Measurements from ENCODE around the gene POU2AF2.
"Not testable (repeated sequence)": the region's sequence is repeated elsewhere in the genome, so short reads cannot be mapped to it uniquely, and the experiment has no call there.

POU2AF2 gene

DNA sequence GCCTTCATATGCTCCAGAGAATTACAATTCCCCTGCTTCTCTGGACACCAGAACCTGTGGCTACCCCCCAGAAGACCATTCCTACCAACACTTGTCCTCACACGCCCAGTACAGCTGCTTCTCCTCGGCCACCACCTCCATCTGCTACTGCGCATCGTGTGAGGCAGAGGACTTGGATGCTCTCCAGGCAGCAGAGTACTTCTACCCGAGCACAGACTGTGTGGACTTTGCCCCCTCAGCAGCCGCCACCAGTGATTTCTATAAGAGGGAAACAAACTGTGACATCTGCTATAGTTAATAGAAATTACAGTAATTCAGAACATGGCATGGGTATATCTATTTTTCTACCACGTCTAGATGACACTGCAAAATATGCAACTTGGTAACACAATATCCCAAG lies 62.6 kb downstream of the POU2AF2 start:
- no peak for DNase-seq (ENCODE audit: low read depth)

GRCh38 chr11:111309215-111309915 lies 63.8 kb downstream of the POU2AF2 start:
- no peak overlapping the region for H3K4me3 ChIP-seq (replicated peaks; ENCODE audit: low read depth, low read length)
- no peak for DNase-seq (ENCODE audit: low read depth)
- no peak for TF ChIP-seq CTCF (IDR thresholded peaks at IDR 0.05; ENCODE audit: low read length, missing control alignments)

More for the DNA sequence above, 62.6 kb downstream of the POU2AF2 start:
- H3K4me3 ChIP-seq (replicated peaks; ENCODE audit: low read depth, low read length), result no peak overlapping the region
- TF ChIP-seq CTCF (IDR thresholded peaks at IDR 0.05; ENCODE audit: low read length, missing control alignments), result no peak

DNA sequence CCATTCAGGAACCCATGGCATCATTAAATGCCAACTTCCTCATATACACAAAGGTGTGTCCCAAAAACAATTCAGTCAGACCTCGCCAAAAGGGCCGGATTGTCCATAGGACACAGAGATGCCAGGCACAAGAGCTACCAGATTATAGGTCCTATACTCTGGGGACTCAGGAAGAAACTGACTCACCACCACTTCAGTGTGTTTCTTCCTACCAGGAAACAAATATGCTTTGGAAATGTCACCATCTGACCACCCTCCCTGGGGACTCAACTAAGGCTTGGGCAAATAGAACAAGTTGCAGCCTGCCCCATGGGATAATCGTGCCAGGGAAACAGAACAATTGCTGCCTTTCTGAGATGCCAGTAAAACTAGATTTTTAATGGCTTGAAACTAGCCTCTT lies 64.6 kb downstream of the POU2AF2 start:
- no peak for TF ChIP-seq CTCF (IDR thresholded peaks at IDR 0.05; ENCODE audit: low read length, missing control alignments)
- no peak for DNase-seq (ENCODE audit: low read depth)
- no peak overlapping the region for H3K4me3 ChIP-seq (replicated peaks; ENCODE audit: low read depth, low read length)

DNA sequence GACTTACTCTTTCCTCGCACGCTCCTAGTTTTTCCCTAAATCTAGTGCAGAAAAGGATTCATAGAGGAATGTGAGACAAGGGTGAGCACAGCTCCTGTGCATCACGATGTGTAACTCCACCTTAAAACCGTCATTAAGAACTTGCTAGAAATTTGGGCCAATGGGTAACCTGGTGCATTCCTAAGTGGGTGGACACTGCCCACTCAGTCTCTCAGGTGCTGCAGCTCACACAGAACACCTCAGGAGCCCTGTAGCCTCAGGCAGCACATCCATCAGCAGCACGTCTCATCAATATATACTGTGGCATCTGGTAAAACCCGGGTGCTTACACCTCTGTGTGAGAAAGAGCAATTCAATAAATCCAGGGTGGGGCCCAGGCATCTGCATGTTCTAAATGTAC lies 65.2 kb downstream of the POU2AF2 start:
- DNase-seq (ENCODE audit: low read depth), result no peak
- no peak for TF ChIP-seq CTCF (IDR thresholded peaks at IDR 0.05; ENCODE audit: low read length, missing control alignments)
- no peak overlapping the region for H3K4me3 ChIP-seq (replicated peaks; ENCODE audit: low read depth, low read length)

DNA sequence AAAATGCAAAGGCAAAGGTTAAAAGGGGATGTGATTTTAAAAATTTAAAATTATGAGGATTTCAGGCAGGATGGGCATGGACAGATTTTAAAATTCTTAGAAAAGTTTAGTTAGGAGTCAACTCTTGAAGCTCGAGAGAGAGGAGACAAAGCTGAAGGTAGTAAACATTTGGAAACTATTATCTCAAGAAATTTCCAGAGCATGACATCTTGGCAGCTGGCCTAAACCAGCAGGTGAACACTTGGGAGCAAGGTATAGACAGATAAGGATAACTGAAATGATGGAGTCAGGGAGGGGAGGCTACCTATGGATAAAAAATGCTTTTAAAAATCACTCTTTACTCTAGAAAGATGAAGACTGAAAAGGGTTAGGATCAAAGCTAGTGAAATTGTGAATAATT lies 66.6 kb downstream of the POU2AF2 start:
- DNase-seq (ENCODE audit: low read depth), result no peak

GRCh38 chr11:111319296-111319695 lies 73.8 kb downstream of the POU2AF2 start:
- H3K4me3 ChIP-seq (replicated peaks; ENCODE audit: low read depth, low read length), result no peak overlapping the region
- TF ChIP-seq CTCF (IDR thresholded peaks at IDR 0.05; ENCODE audit: low read length, missing control alignments), result no peak
- DNase-seq (ENCODE audit: low read depth), result no peak

More for the DNA sequence above, 66.6 kb downstream of the POU2AF2 start:
- TF ChIP-seq CTCF (IDR thresholded peaks at IDR 0.05; ENCODE audit: low read length, missing control alignments), result no peak
- H3K4me3 ChIP-seq (replicated peaks; ENCODE audit: low read depth, low read length), result no peak overlapping the region

DNA sequence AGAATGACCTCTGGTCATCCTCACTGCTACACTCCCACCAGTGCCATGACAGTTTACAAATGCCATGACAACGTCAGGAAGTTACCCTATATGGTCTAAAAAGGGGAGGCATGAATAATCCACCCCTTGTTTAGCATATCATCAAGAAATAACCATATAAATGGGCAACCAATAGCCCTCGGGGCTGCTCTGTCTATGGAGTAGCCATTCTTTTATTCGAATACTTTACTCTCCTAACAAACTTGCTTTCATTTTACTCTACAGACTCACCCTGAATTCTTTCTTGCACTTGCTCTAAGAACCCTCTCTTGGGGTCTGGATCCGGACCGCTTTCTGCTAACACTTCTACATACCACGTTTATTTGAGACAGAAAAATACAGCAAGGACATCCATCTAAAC lies 74.7 kb downstream of the POU2AF2 start:
- not testable (repeated sequence) for H3K4me3 ChIP-seq (replicated peaks; ENCODE audit: low read depth, low read length); DNase-seq (ENCODE audit: low read depth)
